Coronary artery (tissue), 2 donors: ENCODE data around the gene TTC39B.

Experiments
- DNase-seq: peaks from one replicate; pipeline ENCODE4 v3.0.0-alpha.2; 2017; ENCODE audit warnings: low spot score
- H3K27ac ChIP-seq, 2 donors: fragments of 200-600 bp; sonication (generic); one replicate each; pipeline ENCODE4 v1.5.1; 2016 to 2019
- H3K4me3 ChIP-seq: fragments of 200-600 bp; sonication (generic); 2 replicates; pipeline ENCODE4 v1.5.1; 2016; ENCODE audit warnings: mild to moderate bottlenecking, moderate library complexity
- TF ChIP-seq, protein P1 (sequence below): fragments of 200-600 bp; sonication (generic); IDR thresholded peaks from one replicate; pipeline ENCODE4 v1.5.1; 2019; ENCODE audit warnings: antibody characterized with exemption

TTC39B gene

DNA sequence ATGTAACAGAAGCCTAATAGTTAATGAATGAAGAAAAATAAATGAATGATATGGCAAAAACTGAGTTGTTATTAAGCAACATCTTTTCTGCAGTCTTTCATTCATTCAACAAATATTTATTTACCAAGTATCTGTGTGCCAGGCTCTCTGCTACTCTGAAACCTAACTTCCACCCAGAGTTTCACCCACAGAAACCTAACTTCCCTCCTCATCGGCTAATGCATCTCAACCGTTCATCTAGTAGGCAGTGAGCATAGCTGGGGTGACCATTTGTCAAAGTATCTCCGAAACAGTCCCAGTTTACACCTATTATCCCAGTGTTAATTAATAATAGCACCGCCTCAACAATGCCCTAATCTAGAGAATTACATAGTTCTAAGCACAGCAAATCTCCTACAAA lies 1.5 kb downstream of the TTC39B start:
- Histone ChIP-seq H3K4me3 (peak overlapping the region; percentile 96), H3K27ac (peak overlapping the region; percentile 88 to 92)
- DNase-seq, result no peak
- TF ChIP-seq, protein P1, sequence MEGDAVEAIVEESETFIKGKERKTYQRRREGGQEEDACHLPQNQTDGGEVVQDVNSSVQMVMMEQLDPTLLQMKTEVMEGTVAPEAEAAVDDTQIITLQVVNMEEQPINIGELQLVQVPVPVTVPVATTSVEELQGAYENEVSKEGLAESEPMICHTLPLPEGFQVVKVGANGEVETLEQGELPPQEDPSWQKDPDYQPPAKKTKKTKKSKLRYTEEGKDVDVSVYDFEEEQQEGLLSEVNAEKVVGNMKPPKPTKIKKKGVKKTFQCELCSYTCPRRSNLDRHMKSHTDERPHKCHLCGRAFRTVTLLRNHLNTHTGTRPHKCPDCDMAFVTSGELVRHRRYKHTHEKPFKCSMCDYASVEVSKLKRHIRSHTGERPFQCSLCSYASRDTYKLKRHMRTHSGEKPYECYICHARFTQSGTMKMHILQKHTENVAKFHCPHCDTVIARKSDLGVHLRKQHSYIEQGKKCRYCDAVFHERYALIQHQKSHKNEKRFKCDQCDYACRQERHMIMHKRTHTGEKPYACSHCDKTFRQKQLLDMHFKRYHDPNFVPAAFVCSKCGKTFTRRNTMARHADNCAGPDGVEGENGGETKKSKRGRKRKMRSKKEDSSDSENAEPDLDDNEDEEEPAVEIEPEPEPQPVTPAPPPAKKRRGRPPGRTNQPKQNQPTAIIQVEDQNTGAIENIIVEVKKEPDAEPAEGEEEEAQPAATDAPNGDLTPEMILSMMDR, result no peak

DNA sequence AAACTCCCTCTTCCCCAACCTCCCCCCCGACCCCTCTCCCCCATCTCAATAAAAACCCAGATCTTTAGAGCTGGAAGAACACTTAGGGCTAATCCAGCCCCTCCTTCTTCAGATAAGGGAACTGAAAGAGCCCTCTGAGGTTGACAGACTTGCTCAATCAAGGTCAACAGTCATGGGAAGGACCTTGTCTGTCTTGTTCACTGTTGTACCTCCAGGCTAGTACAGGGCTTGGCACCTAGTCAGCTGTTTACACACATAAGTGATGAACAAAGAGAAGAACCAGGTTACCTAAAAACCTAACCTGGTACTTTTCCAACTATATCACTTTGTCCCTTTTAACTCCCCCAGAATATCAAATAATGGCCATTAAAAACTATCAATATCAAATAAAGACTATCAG lies 2.4 kb downstream of the TTC39B start:
- H3K27ac ChIP-seq, result no peak overlapping the region
- no peak overlapping the region for H3K4me3 ChIP-seq
- no peak for DNase-seq
- TF ChIP-seq, protein P1, result no peak

DNA sequence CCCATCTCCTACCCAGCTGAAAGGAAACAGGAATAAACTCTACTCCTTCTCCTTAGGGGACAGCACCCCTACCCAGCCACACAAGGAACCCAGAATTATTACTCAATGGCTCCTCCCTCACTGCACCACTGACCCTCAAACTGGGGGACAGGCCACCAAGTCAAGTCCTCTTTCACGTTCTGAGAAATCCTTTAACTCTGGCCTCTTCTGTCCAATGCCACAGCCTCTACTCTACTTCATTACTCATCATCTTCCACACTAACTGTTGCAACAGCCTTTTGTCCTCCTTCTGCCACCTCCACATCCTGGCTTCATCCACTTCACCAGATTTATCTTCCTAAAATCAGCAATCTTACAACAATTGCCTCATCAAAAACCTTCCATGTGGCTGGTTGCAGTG lies 6.8 kb downstream of the TTC39B start:
- no peak overlapping the region for H3K4me3 ChIP-seq
- no peak overlapping the region for H3K27ac ChIP-seq
- TF ChIP-seq, protein P1, result no peak
- DNase-seq, result no peak

DNA sequence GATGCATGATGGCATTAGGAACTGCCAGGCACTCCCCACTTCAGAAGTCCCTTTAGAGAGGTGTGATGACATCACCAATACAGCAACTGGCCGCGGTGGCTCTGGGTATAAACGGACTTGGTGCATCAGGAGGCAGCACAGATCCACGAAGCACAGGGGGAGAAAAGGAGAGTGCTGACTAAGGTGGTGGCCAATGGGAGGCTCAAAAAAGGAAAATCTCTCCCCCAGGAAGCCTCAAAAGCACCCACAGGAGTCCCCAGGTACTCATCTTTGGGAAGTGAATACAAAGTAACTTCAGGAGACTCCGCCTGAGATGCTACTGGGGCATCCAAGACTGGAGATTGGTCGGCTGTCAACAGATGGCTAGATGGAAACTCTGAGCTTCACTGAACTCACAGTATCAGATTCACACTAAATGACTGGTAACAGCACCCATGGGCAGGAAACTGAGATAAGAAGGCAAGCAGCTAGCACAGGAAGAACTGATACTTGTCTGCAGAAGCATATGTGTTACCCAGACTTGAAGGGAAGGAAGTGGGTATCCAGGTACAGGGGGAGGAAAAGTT lies 7.6 kb downstream of the TTC39B start:
- H3K4me3 ChIP-seq, result no peak overlapping the region
- TF ChIP-seq, protein P1, result no peak
- no peak for DNase-seq
- no peak overlapping the region for H3K27ac ChIP-seq

DNA sequence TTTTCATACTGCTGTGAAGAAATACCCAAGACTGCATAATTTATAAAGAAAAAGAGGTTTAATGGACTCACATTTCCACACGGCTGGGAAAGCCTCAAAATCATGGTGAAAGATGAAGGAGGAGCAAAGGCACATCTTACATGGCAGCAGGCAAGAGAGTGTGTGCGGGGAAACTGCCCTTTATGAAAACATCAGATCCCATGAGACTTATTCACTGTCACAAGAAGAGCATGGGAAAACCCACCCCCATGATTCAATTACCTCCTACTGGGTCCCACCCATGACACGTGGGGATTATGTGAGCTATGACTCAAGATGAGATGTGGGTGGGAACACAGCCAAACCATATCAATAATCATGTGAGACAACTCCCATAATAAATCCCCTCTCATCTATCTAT lies 8.7 kb downstream of the TTC39B start:
- no peak for DNase-seq
- no peak overlapping the region for H3K4me3 ChIP-seq
- H3K27ac ChIP-seq, result peak overlapping the region in 1 of 2 donors; percentile 17
- TF ChIP-seq, protein P1, result no peak

DNA sequence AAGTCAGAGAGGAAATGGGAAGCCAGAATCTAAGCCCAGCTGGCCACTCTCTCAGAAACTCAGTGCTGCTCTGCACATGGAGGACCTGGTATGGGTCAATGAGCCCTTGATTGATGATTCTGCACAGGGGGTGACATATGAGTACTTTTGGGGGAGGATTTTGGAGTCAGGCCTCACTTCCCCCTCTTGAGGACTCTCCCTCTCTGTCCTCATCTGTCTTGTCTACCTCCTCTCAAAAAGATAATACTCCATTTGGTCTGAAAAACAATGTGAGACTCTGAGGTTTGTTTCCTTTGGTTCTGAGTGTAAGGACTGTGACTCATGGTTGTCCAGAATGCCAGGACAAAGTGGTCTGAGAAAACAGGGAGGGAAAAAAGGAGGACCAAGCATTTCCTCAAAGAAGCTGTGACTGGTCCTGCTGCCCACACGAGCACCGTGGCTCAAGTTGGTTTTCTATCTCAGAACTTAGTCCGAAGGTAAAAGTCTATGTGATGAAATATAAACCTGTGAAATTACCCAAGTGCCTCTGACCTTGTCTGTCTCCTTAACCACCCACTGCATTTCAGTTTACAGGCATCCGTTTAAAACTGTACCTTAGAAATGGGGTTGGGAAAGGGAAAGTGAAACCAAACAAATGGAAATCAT lies 11.1 kb downstream of the TTC39B start:
- no peak for DNase-seq
- TF ChIP-seq, protein P1, result no peak
- Histone ChIP-seq H3K4me3 (peak overlapping the region; percentile 66), H3K27ac (peak overlapping the region; percentile 81 to 91)

DNA sequence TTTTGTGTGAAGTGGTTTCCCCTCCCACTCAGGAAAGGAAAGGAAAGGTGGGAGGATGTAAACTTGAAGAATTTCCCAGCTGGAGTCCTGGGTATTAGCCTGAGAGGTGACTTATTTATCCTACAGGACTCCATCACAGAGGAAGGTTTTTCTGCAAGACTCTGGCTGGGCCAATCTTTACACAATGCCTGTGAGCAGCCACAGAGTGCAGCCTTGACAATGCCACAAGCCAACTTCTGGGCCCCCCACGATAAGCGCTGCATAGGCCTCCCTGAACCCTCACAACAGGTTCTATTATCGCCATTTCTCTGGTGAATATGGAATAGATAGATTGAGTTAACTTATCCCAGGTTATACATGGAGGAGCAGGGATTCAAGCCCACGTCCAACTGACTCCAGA lies 12.4 kb downstream of the TTC39B start:
- H3K27ac ChIP-seq, result peak overlapping the region; percentile 5 to 91
- DNase-seq, result no peak
- H3K4me3 ChIP-seq, result no peak overlapping the region
- TF ChIP-seq, protein P1, result no peak
